Calu3 (cell line): Measurements from ENCODE around the gene RNPC3. TPM values are rescaled to one million over a fixed set of nuclear protein-coding genes. Genes with fewer than 3 reads are reported as not detected.

ENCODE experiments used
- BruUV-seq: library from RNA; stranded (reverse); fragments of 400-500 nt; replicated peaks from 2 replicates; lab custom pipeline; 2021; lab: Mats Ljungman, UMichigan
- CTCF ChIA-PET: fragments of 300-600 bp; sonication (Branson Sonifier 250); formaldehyde crosslinking; loops from one replicate; lab custom pipeline; 2022; ENCODE audit warnings: antibody characterized with exemption; lab: Charles Lee
- DNase-seq: peaks from one replicate; pipeline ENCODE4 v3.0.0; 2022
- H3K27ac Mint-ChIP-seq: one replicate; pipeline ENCODE4 v1.8.0; 2022; ENCODE audit warnings: mixed read lengths; ENCODE audit not compliant: unreplicated experiment
- H3K27me3 Mint-ChIP-seq: one replicate; pipeline ENCODE4 v1.8.0; 2022; ENCODE audit warnings: mixed read lengths; ENCODE audit not compliant: unreplicated experiment
- H3K36me3 Mint-ChIP-seq: one replicate; pipeline ENCODE4 v1.8.0; 2022; ENCODE audit warnings: mild to moderate bottlenecking, moderate library complexity, mixed read lengths; ENCODE audit not compliant: insufficient read depth, unreplicated experiment
- H3K4me1 Mint-ChIP-seq: one replicate; pipeline ENCODE4 v1.8.0; 2022; ENCODE audit warnings: mild to moderate bottlenecking, low read depth, mixed read lengths; ENCODE audit not compliant: unreplicated experiment
- H3K4me3 Mint-ChIP-seq: one replicate; pipeline ENCODE4 v1.8.0; 2022; ENCODE audit warnings: mild to moderate bottlenecking, low read depth, moderate library complexity, mixed read lengths; ENCODE audit not compliant: unreplicated experiment
- H3K9me3 Mint-ChIP-seq: one replicate; pipeline ENCODE4 v1.8.0; 2022; ENCODE audit warnings: low read depth, mixed read lengths; ENCODE audit not compliant: unreplicated experiment
- intact Hi-C: fragments of 100-400 bp; cut with micrococcal nuclease; formaldehyde crosslinking; loops from one replicate; pipeline ENCODE4 v1.10.0; 2022; ENCODE audit not compliant: unreplicated experiment
- total RNA-seq: library from RNA; stranded (reverse); gene quantifications from 2 replicates; pipeline ENCODE4 v1.2.3, GENCODE V29; 2022
- TF ChIP-seq, protein P1 (sequence below): fragments of 200-600 bp; IDR thresholded peaks from one replicate; pipeline ENCODE4 v1.8.0; 2022; ENCODE audit warnings: antibody characterized with exemption; ENCODE audit not compliant: unreplicated experiment

The RNPC3 gene
- total RNA-seq, 1 experiment from 2014 or later, result 15.7 TPM

DNA sequence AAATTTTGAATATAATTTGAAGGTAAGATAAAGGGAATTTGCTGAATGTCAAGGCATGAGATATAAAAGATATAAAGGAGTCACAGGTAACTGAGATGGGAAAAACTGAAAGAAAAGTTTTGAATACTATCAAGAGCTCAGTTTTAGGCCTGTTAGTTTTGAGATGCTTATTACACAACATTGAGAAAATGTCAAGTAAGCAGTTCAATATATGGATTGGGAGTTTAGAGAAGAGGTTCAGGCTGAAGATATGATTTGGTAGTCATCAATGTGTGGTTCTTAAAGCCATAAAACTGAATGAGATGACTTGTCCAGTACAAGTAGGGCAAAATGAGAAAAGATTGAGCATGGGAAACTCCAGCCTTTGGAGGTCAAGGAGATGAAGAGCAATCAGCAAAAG lies 4.7 kb upstream of the RNPC3 start:
- H3K27me3 Mint-ChIP-seq, result no peaks in the 10 kb centered on the region
- H3K27ac Mint-ChIP-seq, result no peak overlapping the region
- TF ChIP-seq, protein P1, sequence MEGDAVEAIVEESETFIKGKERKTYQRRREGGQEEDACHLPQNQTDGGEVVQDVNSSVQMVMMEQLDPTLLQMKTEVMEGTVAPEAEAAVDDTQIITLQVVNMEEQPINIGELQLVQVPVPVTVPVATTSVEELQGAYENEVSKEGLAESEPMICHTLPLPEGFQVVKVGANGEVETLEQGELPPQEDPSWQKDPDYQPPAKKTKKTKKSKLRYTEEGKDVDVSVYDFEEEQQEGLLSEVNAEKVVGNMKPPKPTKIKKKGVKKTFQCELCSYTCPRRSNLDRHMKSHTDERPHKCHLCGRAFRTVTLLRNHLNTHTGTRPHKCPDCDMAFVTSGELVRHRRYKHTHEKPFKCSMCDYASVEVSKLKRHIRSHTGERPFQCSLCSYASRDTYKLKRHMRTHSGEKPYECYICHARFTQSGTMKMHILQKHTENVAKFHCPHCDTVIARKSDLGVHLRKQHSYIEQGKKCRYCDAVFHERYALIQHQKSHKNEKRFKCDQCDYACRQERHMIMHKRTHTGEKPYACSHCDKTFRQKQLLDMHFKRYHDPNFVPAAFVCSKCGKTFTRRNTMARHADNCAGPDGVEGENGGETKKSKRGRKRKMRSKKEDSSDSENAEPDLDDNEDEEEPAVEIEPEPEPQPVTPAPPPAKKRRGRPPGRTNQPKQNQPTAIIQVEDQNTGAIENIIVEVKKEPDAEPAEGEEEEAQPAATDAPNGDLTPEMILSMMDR, result no peak
- BruUV-seq, result no TSS peak
- H3K4me1 Mint-ChIP-seq, result peaks cover 14% of the 10 kb centered on the region
- no peak for DNase-seq
- CTCF ChIA-PET, result no interaction called here
- intact Hi-C loops, result no loop called here
- peaks cover 4% of the 10 kb centered on the region for H3K36me3 Mint-ChIP-seq
- no peaks in the 10 kb centered on the region for H3K9me3 Mint-ChIP-seq
- no peak overlapping the region for H3K4me3 Mint-ChIP-seq

DNA sequence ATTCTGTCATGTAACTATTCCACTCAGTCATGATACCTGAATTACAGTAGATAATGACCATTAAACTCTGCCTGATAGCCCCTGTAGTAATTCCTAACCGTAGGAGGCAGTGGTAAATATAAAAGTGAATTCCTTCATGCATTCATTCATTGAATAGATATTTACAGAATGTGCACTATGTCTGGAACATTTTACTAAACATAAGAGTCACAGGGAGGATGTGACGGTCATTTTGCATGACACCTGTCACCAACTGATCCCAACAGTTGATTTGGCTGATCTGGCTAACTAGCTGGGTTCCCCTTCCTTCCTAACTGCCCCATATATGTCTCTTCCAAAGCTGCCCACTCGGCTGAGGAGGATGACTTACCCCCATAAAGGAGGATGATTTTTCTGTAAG lies 2.2 kb upstream of the RNPC3 start:
- Mint-ChIP-seq H3K36me3 (peaks cover 16% of the 10 kb centered on the region), H3K4me1 (peaks cover 22% of the 10 kb centered on the region), H3K27ac (no peak overlapping the region), H3K4me3 (no peak overlapping the region), H3K27me3 (no peaks in the 10 kb centered on the region), H3K9me3 (no peaks in the 10 kb centered on the region)
- DNase-seq, result no peak
- intact Hi-C loops, result no loop called here
- CTCF ChIA-PET, result no interaction called here
- TF ChIP-seq, protein P1, result no peak
- BruUV-seq, result no TSS peak

DNA sequence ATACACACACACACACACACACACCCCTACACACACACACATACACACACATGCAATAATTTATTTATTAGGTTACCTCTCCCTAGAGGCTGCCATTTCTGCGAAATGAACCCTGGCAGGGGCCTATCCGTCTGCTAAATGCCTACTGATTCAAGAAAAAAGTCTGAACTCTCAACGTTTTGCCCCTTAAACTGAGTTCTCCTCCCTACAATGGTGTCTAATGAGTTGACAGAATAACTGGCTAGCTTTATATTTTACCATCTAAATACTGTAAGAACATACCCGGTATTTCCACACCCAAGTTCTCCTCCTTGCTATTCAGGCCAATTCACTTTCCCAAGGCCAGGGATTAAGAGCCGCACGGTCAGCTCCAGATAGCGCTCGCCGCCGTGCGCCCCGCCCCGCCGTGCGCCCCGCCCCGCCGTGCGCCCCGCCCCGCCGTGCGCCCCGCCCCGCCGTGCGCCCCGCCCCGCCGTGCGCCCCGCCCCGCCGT lies 339 bp upstream of the RNPC3 start:
- CTCF ChIA-PET, result no interaction called here
- no peak for DNase-seq
- Mint-ChIP-seq H3K27ac (peak overlapping the region; percentile 96), H3K27me3 (no peaks in the 10 kb centered on the region), H3K4me1 (peaks cover 27% of the 10 kb centered on the region), H3K4me3 (peak overlapping the region; percentile 88), H3K9me3 (no peaks in the 10 kb centered on the region), H3K36me3 (peaks cover 16% of the 10 kb centered on the region)
- intact Hi-C loops, result no loop called here
- BruUV-seq, result no TSS peak
- TF ChIP-seq, protein P1, result no peak

DNA sequence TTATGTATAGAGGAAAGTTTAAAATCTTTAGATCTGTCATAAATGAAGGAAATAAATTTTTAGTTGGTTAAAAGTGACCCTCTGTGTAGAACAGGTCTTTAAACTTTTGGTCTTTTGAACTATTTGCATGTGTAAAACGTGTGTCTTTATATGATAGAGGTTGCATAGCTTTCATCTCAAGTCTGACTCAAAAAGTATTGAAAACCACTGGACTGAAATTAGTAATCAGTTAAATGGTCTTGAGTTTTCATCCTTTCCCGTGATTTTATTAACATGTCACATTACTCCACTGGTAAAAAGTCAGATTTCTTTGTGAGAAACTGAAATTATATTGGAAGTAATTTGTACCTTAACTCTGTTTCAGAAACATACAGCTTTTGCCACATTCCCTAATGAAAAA lies 1.8 kb downstream of the RNPC3 start:
- H3K4me1 Mint-ChIP-seq, result peaks cover 30% of the 10 kb centered on the region

More for the DNA sequence above, 1.8 kb downstream of the RNPC3 start:
- Mint-ChIP-seq H3K9me3 (no peaks in the 10 kb centered on the region), H3K4me3 (no peak overlapping the region), H3K36me3 (peaks cover 16% of the 10 kb centered on the region), H3K27ac (no peak overlapping the region), H3K27me3 (no peaks in the 10 kb centered on the region)
- CTCF ChIA-PET, result no interaction called here
- BruUV-seq, result no TSS peak
- no peak for DNase-seq
- intact Hi-C loops, result no loop called here
- TF ChIP-seq, protein P1, result no peak
